Measurements from ENCODE around the gene SPNS2.

- TF ChIP-seq ZC3H10 (CRISPR knock-in tag; IDR thresholded peaks at IDR 0.05) = no peak
- TF ChIP-seq ESRRG (CRISPR knock-in tag; IDR thresholded peaks at IDR 0.05) = no peak
- no peak for TF ChIP-seq SNAI2 (CRISPR knock-in tag; IDR thresholded peaks at IDR 0.05)
- no peak for TF ChIP-seq POU6F1 (CRISPR knock-in tag; IDR thresholded peaks at IDR 0.05; ENCODE audit: borderline replicate concordance, low read depth)
- TF ChIP-seq ZNF8 (CRISPR knock-in tag; IDR thresholded peaks at IDR 0.05) = no peak
- no peak for TF ChIP-seq TSHZ2 (CRISPR knock-in tag; IDR thresholded peaks at IDR 0.05)
- TF ChIP-seq RARB (CRISPR knock-in tag; IDR thresholded peaks at IDR 0.05) = no peak
- TF ChIP-seq TCF4 (CRISPR knock-in tag; IDR thresholded peaks at IDR 0.05; ENCODE audit: borderline replicate concordance) = no peak
- no peak for TF ChIP-seq BACH2 (CRISPR knock-in tag; IDR thresholded peaks at IDR 0.05; ENCODE audit: borderline replicate concordance)
- no peak for TF ChIP-seq PATZ1 (CRISPR knock-in tag; IDR thresholded peaks at IDR 0.05; ENCODE audit: borderline replicate concordance)
- TF ChIP-seq CREB5 (CRISPR knock-in tag; IDR thresholded peaks at IDR 0.05; ENCODE audit: low read depth) = no peak
- TF ChIP-seq OSR1 (CRISPR knock-in tag; IDR thresholded peaks at IDR 0.05) = no peak
- no peak for TF ChIP-seq GLIS3 (CRISPR knock-in tag; IDR thresholded peaks at IDR 0.05)
- TF ChIP-seq ZFP30 (CRISPR knock-in tag; IDR thresholded peaks at IDR 0.05) = no peak
These were observed 14.7 kb downstream of the SPNS2 start for GRCh38 chr17:4513113-4514032.
